HepG2 (cell line): ENCODE data around the gene NFYB. TPM values are rescaled to one million over a fixed set of nuclear protein-coding genes. Genes with fewer than 3 reads are reported as not detected.

Experiments
- ARHGAP35 ChIP-seq: sonication (generic); formaldehyde crosslinking; IDR thresholded peaks from 2 replicates; pipeline ENCODE4 v1.9.0; 2022; ENCODE audit warnings: mild to moderate bottlenecking, inconsistent platforms, moderate library complexity, missing genetic modification reagents, borderline replicate concordance
- HMGA1 ChIP-seq: sonication (generic); formaldehyde crosslinking; conservative IDR thresholded peaks from 2 replicates; pipeline ENCODE4 v1.4.0; 2020; ENCODE audit warnings: missing genetic modification reagents
- MAF1 ChIP-seq: sonication (generic); formaldehyde crosslinking; IDR thresholded peaks from 2 replicates; pipeline ENCODE4 v1.5.0; 2020; ENCODE audit warnings: missing genetic modification reagents, borderline replicate concordance
- MYC ChIP-seq: sonication (generic); formaldehyde crosslinking; IDR thresholded peaks from 2 replicates; pipeline ENCODE4 v1.9.0; 2021; ENCODE audit warnings: missing genetic modification reagents, borderline replicate concordance
- NPAS2 ChIP-seq: sonication (generic); formaldehyde crosslinking; IDR thresholded peaks from 2 replicates; pipeline ENCODE4 v1.8.0; 2022; ENCODE audit warnings: mild to moderate bottlenecking, missing genetic modification reagents, borderline replicate concordance
- PHF20 ChIP-seq: sonication (generic); formaldehyde crosslinking; IDR thresholded peaks from 2 replicates; pipeline ENCODE4 v1.5.0; 2020; ENCODE audit warnings: mild to moderate bottlenecking, missing genetic modification reagents
- SMAD3 ChIP-seq: sonication (generic); formaldehyde crosslinking; IDR thresholded peaks from 2 replicates; pipeline ENCODE4 v1.4.0; 2020; ENCODE audit warnings: missing genetic modification reagents
- TBP ChIP-seq: sonication (generic); formaldehyde crosslinking; IDR thresholded peaks from 2 replicates; pipeline ENCODE4 v1.5.0; 2020; ENCODE audit warnings: missing genetic modification reagents
- U2AF1 ChIP-seq: fragments of 200-400 bp; formaldehyde crosslinking; optimal IDR thresholded peaks from 2 replicates; pipeline ENCODE3; 2017; ENCODE audit warnings: mild to moderate bottlenecking, low read depth, low read length
- ZC3H4 ChIP-seq: sonication (generic); formaldehyde crosslinking; IDR thresholded peaks from 2 replicates; pipeline ENCODE4 v1.4.0; 2020; ENCODE audit warnings: missing genetic modification reagents, borderline replicate concordance
- ZMAT3 ChIP-seq: sonication (generic); formaldehyde crosslinking; conservative IDR thresholded peaks from 2 replicates; pipeline ENCODE4 v1.7.0; 2021; ENCODE audit warnings: missing genetic modification reagents
- ZNF274 ChIP-seq: sonication (generic); formaldehyde crosslinking; IDR thresholded peaks from 2 replicates; pipeline ENCODE4 v1.5.1; 2020; ENCODE audit warnings: mild to moderate bottlenecking, missing genetic modification reagents
- ZNF343 ChIP-seq: sonication (generic); formaldehyde crosslinking; IDR thresholded peaks from 2 replicates; pipeline ENCODE4 v1.4.0; 2020; ENCODE audit warnings: mild to moderate bottlenecking, missing genetic modification reagents
- ZNF446 ChIP-seq: sonication (generic); formaldehyde crosslinking; IDR thresholded peaks from 2 replicates; pipeline ENCODE4 v1.5.0; 2020; ENCODE audit warnings: mild to moderate bottlenecking, missing genetic modification reagents
- ZNF451 ChIP-seq: sonication (generic); formaldehyde crosslinking; IDR thresholded peaks from 2 replicates; pipeline ENCODE4 v1.5.0; 2020; ENCODE audit warnings: mild to moderate bottlenecking, missing genetic modification reagents
- ZNF607 ChIP-seq: sonication (generic); formaldehyde crosslinking; IDR thresholded peaks from 2 replicates; pipeline ENCODE4 v1.5.1; 2020; ENCODE audit warnings: missing genetic modification reagents, mild to moderate bottlenecking, borderline replicate concordance
- polyA plus RNA-seq, 8 experiments: library from polyadenylated mRNA; depleted of rRNA in 3 of 8; stranded (reverse) in 7 of 8; unstranded in 1 of 8; fragments of >200 nt; fragmentation: Illumina TruSeq in 4 of 8; extraction: Trizol in 4 of 8; gene quantifications; 2 replicates each; pipeline versions ENCODE4 v1.2.1 to v1.2.3, GENCODE V29; 2011 to 2016; ENCODE audit warnings: low read depth in 4 of 8, missing spikeins in 1 of 8, mixed read lengths in 1 of 8; ENCODE audit not compliant: insufficient read depth in 1 of 8
- total RNA-seq, 5 experiments: library from RNA; depleted of rRNA; stranded (reverse); fragments of >200 nt; fragmentation: Illumina TruSeq; extraction: Trizol; gene quantifications; 2 replicates each; pipeline ENCODE4 v1.2.3, GENCODE V29; 2016; ENCODE audit warnings: low read depth in 1 of 5
- TF ChIP-seq, protein P1 (sequence below): sonication (generic); formaldehyde crosslinking; IDR thresholded peaks from 2 replicates; pipeline ENCODE4 v1.5.0; 2020; ENCODE audit warnings: mild to moderate bottlenecking, missing genetic modification reagents, borderline replicate concordance
- TF ChIP-seq, protein P2 (sequence below): sonication (generic); formaldehyde crosslinking; IDR thresholded peaks from 2 replicates; pipeline ENCODE4 v1.4.0; 2020; ENCODE audit warnings: missing genetic modification reagents
- TF ChIP-seq, protein P3 (sequence below): sonication (generic); formaldehyde crosslinking; IDR thresholded peaks from 2 replicates; pipeline ENCODE4 v1.8.0; 2022; ENCODE audit warnings: low read depth, missing genetic modification reagents

NFYB gene
- total and polyA plus RNA-seq, 2 of the 13 experiments (the other 11 are each of a cell fraction or from before 2014, with no cell fraction given), result 18.7 to 36.6 TPM

DNA sequence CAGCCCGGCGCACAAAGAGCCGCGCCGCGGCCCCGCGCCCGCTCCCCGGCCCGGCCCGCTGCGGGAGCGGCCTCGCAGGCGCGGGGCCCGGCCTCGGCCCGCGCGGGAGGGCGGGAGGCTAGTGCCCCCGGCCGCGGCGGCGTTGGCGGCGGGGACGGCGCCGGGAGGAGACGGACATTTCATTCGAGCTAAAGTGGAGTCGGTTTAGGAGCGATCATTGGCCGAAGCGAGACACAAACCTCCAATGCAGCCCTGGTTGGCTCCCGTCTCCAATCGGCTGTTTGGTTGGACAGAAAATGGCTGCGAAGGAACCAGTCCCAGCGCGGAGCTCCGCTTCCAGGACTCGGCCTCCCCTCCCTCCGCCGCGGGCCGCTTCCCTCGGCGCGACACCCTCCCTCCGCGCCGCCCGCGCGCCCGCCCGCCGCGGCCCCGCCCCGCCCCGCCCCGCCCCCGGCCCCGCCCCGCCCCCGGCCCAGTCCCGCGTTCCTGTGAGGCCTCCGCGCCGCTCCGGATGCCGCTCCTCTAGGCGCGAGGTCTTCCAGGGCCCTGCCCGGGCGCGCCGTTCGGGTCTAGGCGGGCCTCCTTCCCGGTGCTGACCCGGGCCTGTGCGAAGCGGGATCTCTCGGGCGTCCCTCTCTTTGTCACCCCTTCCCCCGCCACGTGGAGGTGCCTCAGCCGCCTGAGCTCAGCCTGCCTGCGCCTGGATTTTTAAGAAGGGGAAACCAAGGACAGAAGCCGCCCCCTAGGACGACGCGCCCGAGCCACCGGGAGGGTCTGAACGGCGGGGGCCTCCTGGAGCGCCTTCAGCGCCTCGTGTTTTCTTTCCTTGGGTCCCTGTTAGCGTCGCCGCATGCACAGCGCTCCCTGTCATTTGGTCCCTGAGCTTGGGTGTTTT, at the start of gene NFYB (continued):
- TF ChIP-seq ZNF274 (peak; percentile 94), MYC (CRISPR knock-in tag) (peak; percentile 60), U2AF1 (no peak), ZC3H4 (no peak), ARHGAP35 (CRISPR knock-in tag) (peak; percentile 57; the same call in 1 of the 2 replicates), TBP (CRISPR knock-in tag) (no peak), SMAD3 (CRISPR knock-in tag) (0 out of 2 replicates have a peak, but pooled peaks have one; percentile 33), HMGA1 (CRISPR knock-in tag) (no peak), ZNF607 (CRISPR knock-in tag) (peak; percentile 83; the same call in 1 of the 2 replicates), ZMAT3 (CRISPR knock-in tag) (peak; percentile 74; the same call in 1 of the 2 replicates), NPAS2 (CRISPR knock-in tag) (no peak), MAF1 (CRISPR knock-in tag) (no peak; the same call in 1 of the 2 replicates), ZNF446 (peak; percentile 39; the same call in 1 of the 2 replicates), ZNF343 (CRISPR knock-in tag) (no peak), PHF20 (CRISPR knock-in tag) (peak; percentile 46; the same call in 1 of the 2 replicates), ZNF451 (peak; percentile 79; the same call in 1 of the 2 replicates)
- TF ChIP-seq, protein P1, sequence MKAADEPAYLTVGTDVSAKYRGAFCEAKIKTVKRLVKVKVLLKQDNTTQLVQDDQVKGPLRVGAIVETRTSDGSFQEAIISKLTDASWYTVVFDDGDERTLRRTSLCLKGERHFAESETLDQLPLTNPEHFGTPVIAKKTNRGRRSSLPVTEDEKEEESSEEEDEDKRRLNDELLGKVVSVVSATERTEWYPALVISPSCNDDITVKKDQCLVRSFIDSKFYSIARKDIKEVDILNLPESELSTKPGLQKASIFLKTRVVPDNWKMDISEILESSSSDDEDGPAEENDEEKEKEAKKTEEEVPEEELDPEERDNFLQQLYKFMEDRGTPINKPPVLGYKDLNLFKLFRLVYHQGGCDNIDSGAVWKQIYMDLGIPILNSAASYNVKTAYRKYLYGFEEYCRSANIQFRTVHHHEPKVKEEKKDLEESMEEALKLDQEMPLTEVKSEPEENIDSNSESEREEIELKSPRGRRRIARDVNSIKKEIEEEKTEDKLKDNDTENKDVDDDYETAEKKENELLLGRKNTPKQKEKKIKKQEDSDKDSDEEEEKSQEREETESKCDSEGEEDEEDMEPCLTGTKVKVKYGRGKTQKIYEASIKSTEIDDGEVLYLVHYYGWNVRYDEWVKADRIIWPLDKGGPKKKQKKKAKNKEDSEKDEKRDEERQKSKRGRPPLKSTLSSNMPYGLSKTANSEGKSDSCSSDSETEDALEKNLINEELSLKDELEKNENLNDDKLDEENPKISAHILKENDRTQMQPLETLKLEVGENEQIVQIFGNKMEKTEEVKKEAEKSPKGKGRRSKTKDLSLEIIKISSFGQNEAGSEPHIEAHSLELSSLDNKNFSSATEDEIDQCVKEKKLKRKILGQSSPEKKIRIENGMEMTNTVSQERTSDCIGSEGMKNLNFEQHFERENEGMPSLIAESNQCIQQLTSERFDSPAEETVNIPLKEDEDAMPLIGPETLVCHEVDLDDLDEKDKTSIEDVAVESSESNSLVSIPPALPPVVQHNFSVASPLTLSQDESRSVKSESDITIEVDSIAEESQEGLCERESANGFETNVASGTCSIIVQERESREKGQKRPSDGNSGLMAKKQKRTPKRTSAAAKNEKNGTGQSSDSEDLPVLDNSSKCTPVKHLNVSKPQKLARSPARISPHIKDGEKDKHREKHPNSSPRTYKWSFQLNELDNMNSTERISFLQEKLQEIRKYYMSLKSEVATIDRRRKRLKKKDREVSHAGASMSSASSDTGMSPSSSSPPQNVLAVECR (CRISPR knock-in tag), result peak; percentile 54; the same call in 1 of the 2 replicates
- TF ChIP-seq, protein P2, sequence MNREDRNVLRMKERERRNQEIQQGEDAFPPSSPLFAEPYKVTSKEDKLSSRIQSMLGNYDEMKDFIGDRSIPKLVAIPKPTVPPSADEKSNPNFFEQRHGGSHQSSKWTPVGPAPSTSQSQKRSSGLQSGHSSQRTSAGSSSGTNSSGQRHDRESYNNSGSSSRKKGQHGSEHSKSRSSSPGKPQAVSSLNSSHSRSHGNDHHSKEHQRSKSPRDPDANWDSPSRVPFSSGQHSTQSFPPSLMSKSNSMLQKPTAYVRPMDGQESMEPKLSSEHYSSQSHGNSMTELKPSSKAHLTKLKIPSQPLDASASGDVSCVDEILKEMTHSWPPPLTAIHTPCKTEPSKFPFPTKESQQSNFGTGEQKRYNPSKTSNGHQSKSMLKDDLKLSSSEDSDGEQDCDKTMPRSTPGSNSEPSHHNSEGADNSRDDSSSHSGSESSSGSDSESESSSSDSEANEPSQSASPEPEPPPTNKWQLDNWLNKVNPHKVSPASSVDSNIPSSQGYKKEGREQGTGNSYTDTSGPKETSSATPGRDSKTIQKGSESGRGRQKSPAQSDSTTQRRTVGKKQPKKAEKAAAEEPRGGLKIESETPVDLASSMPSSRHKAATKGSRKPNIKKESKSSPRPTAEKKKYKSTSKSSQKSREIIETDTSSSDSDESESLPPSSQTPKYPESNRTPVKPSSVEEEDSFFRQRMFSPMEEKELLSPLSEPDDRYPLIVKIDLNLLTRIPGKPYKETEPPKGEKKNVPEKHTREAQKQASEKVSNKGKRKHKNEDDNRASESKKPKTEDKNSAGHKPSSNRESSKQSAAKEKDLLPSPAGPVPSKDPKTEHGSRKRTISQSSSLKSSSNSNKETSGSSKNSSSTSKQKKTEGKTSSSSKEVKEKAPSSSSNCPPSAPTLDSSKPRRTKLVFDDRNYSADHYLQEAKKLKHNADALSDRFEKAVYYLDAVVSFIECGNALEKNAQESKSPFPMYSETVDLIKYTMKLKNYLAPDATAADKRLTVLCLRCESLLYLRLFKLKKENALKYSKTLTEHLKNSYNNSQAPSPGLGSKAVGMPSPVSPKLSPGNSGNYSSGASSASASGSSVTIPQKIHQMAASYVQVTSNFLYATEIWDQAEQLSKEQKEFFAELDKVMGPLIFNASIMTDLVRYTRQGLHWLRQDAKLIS (CRISPR knock-in tag), result no peak
- TF ChIP-seq, protein P3, sequence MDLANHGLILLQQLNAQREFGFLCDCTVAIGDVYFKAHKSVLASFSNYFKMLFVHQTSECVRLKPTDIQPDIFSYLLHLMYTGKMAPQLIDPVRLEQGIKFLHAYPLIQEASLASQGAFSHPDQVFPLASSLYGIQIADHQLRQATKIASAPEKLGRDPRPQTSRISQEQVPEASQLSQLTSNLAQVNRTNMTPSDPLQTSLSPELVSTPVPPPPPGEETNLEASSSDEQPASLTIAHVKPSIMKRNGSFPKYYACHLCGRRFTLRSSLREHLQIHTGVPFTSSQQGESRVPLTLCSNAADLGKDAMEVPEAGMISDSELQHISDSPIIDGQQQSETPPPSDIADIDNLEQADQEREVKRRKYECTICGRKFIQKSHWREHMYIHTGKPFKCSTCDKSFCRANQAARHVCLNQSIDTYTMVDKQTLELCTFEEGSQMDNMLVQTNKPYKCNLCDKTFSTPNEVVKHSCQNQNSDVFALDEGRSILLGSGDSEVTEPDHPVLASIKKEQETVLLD, result peak; percentile 42
